ENCODE results near the gene UFL1.

DNA sequence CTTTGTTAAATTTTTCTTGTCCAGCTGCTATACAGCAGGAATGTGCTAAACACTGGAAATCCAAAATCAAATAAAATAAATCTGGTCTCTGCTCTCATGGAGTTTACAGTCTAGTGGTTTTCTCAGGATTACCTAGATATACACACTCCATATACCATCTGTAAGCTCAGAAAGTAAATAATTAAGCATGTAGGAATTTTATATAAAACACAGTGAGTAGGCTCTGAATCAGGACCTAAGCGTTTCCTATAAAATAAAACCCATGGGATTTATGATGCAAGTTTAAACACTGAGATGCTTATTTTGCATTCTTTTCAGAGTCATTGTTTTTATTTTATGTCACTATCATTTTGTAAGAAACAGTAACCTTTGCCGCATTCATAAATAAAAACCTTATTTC is 29.7 kb upstream of the UFL1 start:
- TF ChIP-seq TARDBP (IDR thresholded peaks at IDR 0.05) (no peak), L3MBTL2 (conservative IDR thresholded peaks at IDR 0.05) (no peak), HDGF (IDR thresholded peaks at IDR 0.05; ENCODE audit: borderline replicate concordance) (no peak), ZNF384 (IDR thresholded peaks at IDR 0.05) (no peak), SUZ12 (IDR thresholded peaks at IDR 0.05) (no peak), ELF4 (IDR thresholded peaks at IDR 0.05) (no peak), BHLHE40 (IDR thresholded peaks at IDR 0.05; ENCODE audit: borderline replicate concordance) (no peak), SP1 (IDR thresholded peaks at IDR 0.05) (no peak), FOXK2 (IDR thresholded peaks at IDR 0.05) (no peak), FOXM1 (IDR thresholded peaks at IDR 0.05; ENCODE audit: borderline replicate concordance) (no peak), LEF1 (IDR thresholded peaks at IDR 0.05; ENCODE audit: borderline replicate concordance) (no peak)
- TF ChIP-seq, protein P1, sequence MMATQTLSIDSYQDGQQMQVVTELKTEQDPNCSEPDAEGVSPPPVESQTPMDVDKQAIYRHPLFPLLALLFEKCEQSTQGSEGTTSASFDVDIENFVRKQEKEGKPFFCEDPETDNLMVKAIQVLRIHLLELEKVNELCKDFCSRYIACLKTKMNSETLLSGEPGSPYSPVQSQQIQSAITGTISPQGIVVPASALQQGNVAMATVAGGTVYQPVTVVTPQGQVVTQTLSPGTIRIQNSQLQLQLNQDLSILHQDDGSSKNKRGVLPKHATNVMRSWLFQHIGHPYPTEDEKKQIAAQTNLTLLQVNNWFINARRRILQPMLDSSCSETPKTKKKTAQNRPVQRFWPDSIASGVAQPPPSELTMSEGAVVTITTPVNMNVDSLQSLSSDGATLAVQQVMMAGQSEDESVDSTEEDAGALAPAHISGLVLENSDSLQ (IDR thresholded peaks at IDR 0.05): no peak
